Activated naive CD4-positive, alpha-beta T cell treated with anti-CD3 and anti-CD28 coated beads, Interleukin-2, amount 50 U/mL, for 16 hours (primary cell): ENCODE data around the gene MMP23B.
"Not testable (repeated sequence)": the region's sequence is repeated elsewhere in the genome, so short reads cannot be mapped to it uniquely, and the experiment has no call there.

Experiments used
- DNase-seq: peaks from one replicate; pipeline ENCODE4 v3.0.0-alpha.2; 2020

Gene MMP23B

DNA sequence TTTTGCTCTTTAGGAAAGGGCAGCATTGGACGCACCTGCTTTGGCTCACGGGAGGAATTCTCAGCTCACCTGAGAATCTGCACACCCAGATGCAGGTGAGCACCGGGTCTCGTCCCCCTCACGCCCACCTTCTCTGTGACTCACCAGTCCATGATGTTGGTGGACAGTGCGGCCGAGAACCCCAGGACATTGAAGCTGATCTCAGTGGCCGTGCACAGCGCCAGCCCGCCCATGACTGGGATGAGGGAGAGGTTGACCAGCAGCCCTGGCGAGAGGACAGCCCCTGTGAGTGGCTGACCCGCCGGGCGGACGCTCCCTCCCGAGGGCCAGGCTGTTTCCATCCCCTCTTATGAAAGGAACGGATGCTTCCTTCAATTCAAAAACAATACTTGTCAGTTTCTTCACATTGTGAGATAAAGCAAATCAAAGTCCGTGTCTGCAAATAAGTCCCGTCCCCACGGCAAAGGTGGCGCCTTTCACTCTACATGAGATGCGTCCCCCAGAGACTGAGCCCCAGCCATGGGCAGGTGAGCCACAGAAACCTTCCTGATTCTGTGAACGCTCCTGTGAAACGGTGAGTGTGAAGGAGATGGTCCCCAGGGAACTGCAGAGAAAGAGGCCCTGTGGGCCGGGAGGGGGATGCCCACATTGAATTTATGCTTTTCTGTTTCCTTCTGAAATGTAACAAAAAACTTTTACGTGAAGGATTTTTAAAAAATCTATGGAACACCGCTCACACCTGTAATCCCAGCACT lies 39.6 kb downstream of the MMP23B start:
- no peak for DNase-seq

DNA sequence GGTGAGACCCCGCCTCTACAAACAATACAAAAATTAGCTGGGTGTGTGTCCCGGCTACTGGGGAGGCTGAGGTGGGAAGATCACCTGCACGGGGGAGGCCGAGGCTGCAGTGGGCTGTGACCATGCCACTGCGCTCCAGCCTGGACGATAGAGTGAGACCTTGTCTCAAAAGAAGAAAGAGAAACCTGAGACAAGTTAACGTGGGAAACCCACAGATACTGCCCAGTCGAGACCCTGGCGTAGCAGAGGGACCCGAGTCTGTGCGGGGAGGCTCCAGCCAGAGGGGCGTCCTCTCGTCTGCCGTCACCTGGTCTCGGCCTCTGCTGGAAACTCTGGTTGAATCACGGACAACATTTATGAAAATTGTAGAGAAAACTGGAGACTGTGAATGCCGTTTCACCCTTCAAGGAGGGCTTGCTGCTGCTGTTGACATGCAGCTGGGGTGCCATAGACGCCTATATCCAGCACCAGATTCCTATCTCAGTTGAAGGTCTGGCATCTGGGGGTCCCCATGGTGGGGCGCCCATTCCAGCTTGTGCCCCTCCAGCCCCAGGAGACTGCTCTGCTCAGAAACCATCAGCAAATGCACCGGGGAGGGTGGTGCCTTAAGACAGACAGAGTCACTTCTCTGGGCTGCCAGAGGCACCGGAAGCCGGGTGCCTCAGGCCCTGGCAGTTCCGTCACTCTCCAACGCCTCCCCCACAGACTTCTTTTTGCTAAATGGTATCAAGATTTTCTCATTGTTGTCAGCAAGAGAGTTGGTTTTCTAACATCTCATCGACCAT lies 40.4 kb downstream of the MMP23B start:
- DNase-seq: no peak

DNA sequence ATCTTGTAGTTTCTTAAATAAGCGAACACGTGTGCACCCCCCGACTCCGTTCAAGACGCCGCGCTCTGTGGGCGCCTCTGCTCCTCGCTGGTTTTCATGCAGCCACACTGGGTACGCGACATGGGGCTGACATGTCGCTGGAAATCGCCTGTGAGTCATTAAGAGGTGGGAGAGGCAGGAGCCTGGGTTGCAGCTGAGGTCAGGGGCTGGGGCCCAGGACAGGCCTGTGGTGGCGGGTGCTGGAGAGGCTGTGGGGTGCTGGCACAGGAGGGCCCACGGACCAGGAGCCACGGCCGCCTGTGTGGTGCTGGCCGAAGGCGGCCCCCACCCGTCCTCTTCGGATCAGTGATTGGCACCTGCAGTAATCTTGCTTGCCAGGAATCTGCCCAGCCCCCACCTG lies 42.8 kb downstream of the MMP23B start:
- DNase-seq: not testable (repeated sequence)

DNA sequence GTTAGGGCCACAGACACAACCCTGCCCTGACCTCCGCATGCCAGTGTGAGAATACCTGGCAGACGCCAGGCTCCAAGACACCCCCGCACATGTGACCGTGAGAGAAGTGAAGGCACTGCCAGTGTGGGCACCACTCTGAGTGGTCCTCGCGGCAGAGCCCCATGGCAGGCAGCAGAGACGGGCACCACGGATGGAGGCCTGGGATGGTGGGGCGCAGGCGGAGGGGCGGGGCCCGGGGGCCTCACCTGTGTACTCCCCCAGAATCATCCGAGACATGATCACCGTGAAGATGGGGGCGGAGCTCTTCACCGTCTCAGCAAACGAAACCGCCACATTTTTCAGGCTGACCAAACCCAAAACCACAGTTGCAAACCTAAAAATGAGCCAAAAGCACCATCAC lies 43.2 kb downstream of the MMP23B start:
- not testable (repeated sequence) for DNase-seq

DNA sequence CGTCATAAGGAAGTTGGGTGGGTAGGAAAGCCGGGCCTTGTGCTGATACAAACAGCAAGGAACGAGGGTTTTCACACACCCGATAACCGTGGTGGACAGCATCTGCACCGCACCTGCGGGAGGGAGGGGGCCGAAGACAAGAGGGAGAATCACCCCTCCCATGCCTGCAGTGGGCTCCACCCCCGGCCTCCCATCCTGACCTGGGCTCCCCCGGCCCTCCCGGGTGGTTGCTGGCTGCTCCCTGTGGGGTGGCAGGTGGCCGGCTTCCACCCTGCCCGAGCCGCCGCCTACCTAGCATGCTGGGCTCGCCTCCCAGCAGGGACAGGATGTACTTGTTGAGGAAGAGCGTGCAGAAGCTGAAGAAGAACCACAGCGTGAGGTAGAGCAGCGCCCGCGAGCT lies 44.1 kb downstream of the MMP23B start:
- not testable (repeated sequence) for DNase-seq

GRCh38 chr1:1677718-1678580 lies 46.0 kb downstream of the MMP23B start:
- peak; percentile 61 for DNase-seq

DNA sequence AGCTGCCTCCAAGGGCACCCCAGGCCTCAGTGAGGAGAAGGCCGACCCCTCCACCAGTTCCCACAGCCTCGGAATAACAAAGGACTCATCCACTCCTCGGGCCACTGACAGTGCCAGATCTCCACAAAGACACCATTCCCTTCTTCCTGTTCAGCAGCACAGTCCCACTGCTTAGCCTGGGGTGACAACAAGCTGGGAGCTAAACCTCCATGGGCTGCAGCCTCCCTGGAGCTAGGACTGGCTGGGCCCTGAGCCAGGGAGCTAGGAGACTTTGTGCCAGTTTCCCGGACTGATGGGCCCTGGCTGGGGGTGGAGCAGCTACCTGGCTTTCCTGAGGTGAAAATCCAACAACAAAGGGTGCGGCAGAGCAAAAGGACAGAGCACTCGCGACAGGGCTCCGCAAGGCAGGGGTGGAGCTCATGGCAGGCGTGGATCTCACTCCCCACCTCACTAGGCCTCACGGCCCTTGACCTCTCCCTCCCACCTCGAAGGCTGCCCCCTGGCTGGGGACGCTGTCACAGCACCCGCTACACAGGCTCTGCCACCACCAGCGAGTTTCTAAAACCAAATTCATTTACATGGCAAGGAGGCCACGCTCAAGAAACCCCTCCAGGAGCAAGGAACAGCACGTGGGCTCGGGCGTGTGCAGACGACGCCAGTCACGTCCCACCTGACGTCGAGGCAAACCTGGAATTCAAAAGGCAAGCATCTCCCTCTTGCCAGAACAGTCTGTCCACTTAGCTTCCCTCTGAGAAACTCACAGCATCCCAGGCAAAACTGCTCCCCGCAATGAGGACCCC lies 46.8 kb downstream of the MMP23B start:
- DNase-seq: no peak

DNA sequence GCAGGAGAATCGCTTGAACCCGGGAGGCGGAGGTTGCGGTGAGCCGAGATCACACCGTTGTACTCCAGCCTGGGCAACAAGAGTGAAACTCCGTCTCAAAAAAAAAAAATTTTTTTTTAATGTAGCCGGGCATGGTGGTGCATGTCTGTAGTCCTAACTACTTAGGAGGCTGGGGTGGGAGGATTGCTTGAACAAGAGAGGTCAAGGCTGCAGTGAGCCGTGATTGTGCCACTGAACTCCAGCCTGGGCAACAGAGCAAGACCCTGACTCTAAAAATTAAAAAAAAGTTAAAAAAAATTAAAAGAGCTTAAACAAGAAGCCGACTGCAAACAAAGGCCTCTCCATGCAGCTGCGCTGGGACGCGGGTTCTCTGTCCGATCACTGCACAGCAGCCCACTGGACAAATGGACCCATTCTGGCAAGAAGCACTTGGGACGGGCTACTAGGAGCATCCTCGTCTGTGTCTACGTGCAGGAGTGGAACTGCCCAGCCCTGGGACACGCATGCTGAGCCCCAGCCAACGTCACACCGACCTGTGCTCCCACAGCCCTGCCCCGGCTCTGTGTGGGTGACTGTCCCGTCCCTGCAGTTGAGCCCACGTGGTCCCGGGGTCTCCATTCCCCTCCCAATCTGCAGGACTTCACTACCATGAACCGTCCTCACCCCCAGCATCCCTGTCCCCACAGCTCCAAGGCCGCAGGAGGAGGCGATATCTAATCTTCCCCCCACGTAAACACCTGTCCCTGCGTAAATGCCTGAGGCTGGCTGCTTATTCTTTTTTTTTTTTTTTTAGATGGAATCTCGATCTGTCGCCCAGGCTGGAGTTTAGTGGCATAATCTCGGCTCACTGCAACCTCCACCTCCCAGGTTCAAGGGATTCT lies 48.3 kb downstream of the MMP23B start:
- no peak for DNase-seq

- DNase-seq: no peak
Measured at GRCh38 chr1:1680912-1681273, 48.9 kb downstream of the MMP23B start.

- DNase-seq: peak; percentile 15
Measured at GRCh38 chr1:1683104-1683905, 51.3 kb downstream of the MMP23B start.
